GM18858 (cell line): ENCODE measurements around the gene SBNO2.

ENCODE experiments used
- ATAC-seq: cut with Tn5 transposase; IDR thresholded peaks from one replicate; pipeline ENCODE4 v1.9.1; 2021; ENCODE audit not compliant: unreplicated experiment

The SBNO2 gene, protein sequence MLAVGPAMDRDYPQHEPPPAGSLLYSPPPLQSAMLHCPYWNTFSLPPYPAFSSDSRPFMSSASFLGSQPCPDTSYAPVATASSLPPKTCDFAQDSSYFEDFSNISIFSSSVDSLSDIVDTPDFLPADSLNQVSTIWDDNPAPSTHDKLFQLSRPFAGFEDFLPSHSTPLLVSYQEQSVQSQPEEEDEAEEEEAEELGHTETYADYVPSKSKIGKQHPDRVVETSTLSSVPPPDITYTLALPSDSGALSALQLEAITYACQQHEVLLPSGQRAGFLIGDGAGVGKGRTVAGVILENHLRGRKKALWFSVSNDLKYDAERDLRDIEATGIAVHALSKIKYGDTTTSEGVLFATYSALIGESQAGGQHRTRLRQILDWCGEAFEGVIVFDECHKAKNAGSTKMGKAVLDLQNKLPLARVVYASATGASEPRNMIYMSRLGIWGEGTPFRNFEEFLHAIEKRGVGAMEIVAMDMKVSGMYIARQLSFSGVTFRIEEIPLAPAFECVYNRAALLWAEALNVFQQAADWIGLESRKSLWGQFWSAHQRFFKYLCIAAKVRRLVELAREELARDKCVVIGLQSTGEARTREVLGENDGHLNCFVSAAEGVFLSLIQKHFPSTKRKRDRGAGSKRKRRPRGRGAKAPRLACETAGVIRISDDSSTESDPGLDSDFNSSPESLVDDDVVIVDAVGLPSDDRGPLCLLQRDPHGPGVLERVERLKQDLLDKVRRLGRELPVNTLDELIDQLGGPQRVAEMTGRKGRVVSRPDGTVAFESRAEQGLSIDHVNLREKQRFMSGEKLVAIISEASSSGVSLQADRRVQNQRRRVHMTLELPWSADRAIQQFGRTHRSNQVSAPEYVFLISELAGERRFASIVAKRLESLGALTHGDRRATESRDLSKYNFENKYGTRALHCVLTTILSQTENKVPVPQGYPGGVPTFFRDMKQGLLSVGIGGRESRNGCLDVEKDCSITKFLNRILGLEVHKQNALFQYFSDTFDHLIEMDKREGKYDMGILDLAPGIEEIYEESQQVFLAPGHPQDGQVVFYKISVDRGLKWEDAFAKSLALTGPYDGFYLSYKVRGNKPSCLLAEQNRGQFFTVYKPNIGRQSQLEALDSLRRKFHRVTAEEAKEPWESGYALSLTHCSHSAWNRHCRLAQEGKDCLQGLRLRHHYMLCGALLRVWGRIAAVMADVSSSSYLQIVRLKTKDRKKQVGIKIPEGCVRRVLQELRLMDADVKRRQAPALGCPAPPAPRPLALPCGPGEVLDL (N-terminal part only)

DNA sequence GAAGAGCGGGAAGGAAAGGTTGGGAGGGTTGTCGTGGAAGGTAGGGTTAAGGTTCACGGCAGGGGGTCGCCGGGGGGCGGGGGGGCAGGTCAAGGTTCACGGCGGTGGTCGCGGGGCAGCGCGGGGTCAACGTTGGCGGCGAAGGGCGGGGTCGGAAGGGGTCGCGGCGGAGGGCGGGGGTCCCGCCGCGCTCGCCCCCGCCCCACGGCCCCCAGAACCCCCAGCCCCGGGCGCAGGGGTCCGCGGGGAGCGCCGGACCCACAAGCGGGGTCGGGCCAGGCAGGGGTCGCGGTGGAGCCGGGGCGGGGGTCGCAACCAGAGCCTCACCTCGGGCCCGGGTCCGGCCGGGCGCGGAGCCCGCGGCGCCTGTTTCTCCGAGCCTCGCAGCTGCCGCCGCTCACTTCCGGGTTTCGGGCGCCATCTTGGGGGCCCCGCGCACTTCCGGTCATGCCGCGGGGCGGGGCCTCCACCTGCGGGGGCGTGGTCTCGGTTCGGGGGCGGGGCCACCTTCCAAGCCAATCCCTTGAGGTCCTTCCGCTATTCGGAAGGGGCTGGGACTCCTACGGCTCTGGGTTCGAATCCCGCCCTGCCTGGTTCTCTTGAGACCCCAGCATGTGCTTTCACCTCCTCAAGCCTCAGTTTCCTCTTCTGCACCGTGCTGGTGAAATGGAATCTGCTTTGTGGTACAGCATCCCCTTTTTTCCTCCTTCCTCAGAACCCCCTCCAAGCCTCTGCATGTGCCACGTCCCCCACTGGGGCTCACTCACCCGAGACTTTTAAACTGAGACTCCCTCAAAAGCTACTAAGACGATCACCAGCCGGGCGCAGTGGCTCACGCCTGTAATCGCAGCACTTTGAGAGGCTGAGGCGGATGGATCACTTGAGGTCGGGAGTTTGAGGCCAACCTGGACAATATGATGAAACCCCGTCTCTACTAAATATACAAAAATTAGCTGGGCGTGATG, at the start of gene SBNO2:
Gene SBNO2 (minus strand): TSS at position 424 of the 965 bp plus-strand sequence. CDS start 19,992 bp downstream, outside the sequence.
- no peak for ATAC-seq

DNA sequence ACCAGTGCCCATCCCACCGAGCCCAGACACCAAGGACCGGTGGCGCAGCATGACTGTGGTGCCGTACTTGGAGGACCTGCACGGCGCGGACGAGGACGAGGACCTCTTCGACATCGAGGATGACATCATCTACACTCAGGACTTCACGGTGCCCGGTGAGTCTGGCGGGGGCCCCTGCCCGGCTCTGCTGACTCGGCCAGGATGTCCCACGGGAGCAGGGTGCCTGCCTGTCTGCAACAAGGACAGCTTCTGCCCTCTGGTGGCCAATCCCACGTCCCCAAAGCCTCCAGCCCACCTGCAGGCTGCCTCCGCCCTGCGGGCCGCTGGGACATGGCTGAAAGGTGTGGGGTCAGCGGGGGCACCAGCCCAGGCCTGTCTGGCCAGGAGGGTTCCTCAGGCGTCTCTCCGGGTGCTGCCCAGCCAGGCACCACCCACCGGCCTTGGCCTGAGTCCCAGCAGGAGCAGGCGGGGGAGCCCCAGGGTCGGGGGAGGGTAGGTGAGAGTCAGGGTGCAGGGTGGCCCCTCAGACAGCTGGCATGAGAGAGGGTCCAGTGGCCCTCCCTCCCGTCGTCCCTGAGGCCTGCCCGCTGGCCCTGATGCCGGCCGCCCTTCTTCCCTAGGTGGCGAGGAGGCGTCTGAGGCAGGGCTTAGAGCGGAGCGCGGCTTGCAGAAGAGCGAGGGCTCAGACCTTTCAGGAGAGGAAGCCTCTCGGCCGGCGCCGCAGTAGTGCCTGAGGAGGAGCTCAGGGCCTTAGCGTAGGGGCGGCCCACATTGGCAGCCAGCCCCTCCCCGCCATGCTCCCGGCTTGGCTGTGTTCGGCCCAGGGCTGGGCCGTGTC, 49.2 kb upstream of the SBNO2 start:
- ATAC-seq: no peak

DNA sequence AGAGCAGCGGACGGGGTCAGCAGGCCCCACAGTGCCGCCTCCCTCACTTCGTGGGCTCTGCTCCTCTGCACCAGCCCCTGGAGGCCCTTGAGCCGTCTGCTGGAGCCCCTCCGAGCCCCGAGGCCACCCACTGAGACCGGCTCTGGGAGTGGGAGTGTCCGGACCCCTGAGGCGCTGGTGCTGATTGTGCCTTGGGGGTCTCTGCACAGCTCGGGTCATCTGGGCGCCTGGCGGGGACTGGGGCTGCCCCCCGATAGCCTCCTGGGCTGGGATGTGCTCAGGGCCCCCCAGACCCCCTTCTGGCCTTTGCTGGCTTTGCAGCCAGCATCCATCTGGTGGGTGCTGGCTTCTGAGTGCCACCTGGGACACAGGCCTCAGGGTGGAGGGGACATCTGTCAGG, 48.3 kb upstream of the SBNO2 start:
- no peak for ATAC-seq

DNA sequence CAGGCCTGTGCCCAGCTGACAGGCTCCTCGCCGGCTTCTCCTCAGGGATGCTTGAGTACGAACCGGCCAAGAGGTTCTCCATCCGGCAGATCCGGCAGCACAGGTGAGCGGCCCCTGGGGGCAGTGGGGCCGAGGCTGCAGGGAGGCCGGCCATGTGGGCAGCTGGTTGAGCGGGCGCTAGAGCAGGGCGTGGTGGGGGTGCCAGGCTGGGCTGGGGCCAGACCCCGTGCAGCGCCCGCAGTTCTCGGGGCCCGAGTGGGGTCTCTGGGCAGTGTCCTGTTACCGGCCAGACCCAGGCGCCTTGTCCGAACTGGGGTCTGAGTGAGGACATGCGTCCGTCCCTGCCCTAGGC, 47.8 kb upstream of the SBNO2 start:
- no peak for ATAC-seq

DNA sequence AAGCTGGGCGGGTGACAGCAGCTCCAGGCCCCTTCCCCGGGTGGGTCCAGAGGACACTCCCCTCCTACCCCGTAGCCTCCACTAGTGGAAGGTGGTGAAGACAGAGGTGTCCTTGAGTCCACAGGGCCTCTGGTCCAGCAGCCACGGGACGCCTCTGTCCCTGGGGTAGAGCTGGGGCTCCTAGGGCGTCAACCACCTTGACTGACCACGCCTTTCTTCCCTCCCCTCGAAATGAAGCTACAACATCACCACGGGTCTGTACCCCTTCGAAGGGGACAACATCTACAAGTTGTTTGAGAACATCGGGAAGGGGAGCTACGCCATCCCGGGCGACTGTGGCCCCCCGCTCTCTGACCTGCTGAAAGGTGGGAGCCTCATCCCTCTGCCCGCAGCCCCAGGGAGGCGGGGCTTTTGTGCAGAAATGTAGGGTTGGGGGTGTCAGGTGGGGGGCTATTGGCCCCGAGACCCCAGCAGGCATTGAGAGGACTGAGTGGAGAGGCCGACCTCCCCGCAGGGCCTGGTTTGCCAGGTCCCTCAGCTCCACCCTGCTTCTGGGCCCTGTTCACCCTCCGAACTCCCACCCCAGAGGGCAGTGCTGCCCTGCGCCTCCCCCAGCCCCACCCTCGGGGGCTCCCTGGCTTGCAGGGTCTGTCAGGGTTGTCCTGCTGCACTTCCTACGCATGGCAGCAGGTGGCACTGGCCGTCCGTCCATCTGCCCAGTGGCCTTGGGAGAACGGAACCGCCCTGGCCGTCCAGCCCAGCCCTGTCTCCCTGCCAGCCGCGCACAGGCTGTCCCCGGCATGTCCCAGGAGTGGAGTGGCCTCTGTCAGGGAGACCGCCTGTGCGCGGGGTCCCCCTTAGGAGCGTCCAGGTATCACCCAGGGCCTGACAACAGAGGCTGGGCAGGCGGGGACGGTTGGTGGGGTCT, 47.2 kb upstream of the SBNO2 start:
- no peak for ATAC-seq

DNA sequence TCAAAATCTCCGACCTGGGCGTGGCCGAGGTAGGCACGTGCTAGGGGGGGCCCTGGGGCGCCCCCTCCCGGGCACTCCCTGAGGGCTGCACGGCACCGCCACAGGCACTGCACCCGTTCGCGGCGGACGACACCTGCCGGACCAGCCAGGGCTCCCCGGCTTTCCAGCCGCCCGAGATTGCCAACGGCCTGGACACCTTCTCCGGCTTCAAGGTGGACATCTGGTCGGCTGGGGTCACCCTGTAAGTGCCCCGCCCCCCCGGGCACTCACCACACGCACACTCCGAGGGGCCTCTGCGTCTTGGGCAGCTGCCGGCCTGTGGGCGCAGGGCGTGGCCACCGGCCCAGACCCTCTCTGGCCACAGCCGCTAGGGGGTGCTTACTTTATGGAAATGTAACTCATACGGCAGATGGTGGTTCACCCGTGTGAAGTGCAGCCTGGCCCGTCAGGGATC, 46.4 kb upstream of the SBNO2 start:
- no peak for ATAC-seq

DNA sequence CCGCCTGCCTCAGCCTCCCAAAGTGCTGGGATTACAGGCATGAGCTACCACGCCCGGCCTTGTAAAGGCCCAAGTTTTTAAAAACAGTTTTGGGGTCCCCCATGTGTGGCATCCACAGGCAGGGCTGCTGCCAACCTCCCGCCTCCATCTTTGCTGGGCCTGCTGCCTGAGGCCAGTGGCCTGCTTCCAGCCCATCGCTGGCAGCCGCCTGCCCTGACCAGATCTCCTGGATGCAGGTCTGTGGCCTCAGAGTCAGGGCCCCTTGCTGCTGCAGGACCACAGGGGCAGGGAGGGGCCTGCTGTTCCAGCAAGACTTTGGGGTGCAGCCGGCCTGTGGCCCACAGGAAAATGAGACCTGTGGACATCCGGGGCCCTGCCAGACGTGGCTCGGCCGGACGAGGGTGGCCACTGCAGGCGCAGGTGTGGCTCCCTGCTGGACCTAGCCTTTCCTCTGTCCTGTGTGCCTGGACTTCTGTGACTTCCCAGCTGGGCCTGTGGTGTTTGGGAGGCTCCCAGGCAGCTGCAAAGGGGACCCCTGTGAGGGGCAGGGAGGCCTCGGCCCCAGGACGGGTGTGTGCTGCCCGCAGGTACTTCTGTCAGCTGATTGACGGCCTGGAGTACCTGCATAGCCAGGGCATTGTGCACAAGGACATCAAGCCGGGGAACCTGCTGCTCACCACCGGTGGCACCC, 45.9 kb upstream of the SBNO2 start:
- ATAC-seq: no peak

DNA sequence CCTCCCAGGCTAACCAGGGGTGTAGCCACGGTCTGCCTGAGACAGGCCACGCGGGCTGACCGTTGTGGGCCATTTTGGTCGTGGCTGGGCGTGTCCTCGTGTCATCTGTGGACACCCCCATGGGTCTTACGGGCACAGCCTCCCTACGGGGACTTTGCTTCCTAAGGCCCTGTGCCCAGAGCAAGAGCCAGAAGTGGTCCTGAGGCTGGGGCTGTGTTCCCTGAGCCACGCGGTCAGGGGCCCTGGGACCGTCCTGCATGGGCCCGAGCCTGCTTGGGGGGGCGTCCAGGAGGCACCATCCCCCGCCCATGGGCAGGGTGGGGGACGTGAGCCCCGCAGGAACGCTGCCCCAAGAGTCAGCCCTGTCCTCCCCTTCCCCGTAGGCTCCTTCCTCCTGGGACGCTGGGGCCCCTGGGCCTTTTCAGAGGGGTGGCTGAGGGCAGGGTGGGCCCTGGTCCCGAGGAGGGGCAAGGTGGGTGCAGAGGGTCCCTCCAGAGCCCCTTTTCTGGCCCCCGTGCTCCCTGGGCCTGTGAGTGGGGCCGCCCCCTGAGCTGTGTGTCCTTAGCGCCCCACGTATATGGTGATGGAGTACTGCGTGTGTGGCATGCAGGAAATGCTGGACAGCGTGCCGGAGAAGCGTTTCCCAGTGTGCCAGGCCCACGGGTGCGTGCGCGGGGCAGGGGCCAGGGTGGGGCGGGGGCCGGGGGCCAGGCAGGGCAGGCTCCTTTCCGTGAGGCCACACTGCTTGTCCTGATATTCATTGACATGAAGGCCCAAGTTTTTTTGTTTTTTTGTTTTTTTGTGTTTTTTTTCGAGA, 44.9 kb upstream of the SBNO2 start:
- ATAC-seq: no peak

DNA sequence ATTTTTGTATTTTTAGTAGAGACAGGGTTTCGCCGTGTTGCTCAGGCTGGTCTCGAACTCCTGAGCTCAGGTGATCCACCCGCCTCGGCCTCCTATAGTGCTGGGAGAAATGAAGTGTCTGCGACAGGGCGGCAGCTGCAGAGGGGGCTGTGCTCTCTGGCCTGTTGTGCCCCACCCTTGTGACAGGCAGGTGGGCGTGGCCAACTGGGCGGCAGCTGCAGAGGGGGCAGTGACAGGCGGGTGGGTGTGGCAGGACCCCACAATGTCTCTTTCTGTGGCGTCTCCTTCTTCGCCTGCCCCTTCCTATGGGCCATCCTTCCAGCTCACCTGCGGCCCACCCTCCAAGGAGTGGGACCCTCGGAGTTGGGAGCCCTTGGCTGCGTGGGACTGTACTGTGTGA, 43.3 kb upstream of the SBNO2 start:
- no peak for ATAC-seq

DNA sequence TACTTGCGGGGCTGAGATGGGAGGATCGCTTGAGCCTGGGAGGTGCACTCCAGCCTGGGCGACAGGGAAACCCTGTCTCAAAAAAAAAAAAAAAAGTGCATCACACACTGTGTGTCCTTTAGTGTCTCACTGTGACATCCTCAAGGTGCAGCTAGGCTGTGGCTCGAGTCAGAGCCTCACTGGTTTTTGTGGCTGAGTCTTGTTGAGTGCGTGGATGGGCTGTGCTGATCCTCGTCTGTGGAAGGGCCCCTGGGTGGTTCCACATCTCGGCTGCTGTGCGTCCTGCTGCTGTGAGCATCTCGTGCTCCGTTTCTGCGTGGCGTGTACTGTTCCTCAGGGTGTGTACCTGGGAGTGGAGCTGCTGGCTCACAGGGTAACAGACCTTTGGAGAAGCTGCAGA, 42.7 kb upstream of the SBNO2 start:
- no peak for ATAC-seq

DNA sequence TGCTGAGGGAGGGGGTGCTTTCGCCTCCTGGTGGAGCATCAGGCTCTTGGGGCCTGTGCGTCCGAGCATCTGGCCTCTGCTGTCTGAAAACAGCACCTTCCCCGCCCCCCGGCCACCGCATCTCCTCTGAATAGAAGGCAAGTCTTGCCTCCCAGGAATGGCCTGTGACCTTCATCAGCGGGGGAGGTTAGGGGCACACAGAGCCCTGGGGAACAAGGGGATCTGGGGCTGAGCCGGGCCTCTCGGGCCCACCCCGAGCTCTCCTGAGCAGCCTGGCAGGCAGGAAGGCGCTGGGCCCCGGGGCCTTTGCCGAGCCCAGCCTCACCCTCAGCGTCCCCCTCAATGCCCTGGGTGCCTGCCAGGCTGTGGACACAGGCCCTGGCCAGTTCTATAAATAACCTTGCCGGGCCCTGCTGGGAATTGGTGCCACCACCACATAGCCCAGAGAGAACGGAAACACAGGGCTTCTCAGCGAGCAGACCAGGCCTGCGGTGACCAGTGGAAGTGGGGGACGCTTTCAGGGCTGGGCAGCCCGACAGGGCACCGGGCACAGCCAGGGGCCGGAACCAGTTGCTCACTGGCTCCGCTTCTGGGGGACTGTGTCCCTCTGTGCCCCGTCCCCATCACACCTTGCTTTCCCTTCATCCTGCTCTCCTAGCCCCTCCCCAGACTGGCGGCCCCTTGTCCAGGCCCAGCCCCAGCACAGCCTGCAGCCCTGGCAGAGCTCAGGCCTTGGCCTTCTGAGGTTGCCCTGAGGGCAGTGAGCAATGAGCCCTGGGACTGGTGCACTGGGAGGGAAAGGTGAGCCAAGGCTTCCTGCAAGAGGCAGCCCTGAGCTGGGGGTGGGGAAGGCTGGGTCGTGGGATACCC, 41.0 kb upstream of the SBNO2 start:
- no peak for ATAC-seq

DNA sequence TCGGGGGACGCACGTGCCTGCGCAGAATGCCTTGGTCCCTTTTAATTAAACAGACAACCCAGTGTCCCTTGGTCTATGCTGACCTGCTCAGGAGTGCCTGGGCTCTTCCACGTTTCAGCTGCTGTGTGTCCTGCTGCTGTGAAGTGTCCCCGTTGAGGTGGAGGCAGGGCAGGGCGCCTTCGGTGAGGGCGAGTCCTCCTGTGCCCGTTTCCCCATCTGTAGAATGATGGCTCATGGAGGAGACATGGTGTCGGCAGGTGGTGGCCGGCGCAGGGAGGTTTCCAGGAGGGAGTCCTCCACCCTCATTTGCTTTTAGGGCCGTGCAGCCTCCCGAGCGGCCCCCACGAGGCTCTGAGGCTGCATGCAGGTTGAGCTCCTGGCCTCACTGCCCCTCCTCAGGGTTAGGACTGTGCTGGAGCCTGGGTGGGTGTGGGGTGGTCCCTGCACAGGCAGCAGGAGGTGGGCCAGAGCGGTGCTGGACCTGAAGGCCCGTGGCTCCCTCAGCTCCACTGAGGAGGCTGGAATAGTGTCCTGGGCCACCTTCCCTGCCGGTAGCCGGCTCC, 40.3 kb upstream of the SBNO2 start:
- no peak for ATAC-seq

DNA sequence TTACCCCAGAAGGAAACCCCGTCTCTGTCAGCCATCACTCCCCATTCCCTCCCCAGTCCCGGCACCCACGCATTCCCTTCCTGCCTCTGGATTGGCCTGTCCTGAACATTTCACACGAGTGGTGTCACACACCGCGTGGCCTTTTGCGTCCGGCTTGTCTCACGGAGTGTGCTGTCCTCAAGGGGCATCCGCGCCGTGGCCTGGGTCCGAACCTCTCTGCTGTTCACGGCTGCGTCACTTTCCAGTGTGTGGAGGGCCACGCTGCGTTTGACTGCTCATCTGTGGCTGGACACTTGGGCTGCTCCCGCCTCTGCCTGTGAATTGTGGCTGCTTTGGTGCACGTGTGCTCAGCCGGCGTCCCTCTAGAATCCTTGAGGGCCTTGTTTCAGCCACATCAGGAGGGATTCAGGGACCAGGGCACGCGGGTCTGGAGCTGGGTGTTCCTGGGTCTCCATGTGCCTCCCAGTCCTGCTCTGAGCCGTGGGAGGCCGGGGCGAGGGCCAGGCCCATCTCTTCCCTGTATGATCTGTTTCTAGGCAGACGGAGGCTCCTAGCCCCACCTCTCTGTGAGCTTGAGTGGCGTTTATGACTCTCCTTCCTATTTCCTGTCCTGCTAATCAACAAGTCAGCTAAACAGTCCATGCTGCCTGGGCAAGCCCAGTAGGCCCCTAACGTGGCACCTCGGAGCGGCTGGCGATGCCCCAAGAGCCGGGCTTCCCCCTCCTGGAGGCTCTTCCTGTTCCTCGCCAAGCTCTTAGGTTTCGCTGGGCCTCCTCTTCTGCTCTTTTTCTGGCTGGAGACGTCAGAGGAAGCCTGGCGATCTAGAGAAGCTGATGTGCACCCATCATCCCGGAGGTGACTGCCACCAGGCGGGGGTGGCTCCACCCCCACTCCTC, 39.6 kb upstream of the SBNO2 start:
- no peak for ATAC-seq

DNA sequence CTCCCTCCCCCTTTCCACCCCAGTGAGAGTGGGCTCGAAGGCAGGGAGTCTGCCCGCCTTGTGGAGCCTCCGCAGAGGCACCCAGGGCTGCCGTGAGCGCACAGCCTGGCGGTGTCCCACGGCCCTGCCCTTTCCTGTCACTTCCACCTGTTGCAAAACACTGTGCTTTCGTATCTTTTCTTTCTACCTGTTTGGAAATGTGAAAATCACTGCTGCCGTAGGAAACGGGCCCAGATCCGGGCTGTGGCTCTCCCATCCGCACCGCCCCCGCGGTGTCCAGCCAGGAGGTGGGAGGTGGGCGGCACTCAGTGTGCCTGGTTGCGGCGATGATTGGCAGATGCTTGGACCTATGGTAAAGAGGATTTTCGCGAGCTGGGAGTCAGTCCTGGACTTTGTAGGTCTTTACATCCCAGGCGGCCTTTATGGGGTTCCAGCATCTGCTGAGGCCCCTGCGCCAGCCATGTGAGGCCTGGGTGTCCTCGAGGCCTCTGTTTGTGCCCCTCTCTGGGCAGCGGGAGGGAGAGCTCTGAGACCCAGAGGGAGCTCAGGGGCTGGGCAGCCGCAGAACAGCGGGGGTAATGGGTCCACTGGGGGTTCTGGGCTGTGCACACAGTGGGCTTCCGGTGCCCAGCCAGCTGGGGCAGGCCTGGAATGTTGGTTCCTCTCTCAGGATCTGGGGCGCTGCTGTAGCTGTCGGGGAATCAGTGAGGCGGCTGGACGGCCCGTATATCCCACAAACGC, 37.6 kb upstream of the SBNO2 start:
- ATAC-seq: no peak
